HFFc6 (cell line): ENCODE measurements around the gene MAGI1. TPM values are rescaled to one million over a fixed set of nuclear protein-coding genes. Genes with fewer than 3 reads are reported as not detected.

ENCODE experiments used
- DNase-seq: peaks from one replicate; pipeline ENCODE4 v3.0.0-alpha.2; 2018
- H3K27ac Mint-ChIP-seq: 2 replicates; pipeline ENCODE4 v1.8.0; 2020; ENCODE audit warnings: mild to moderate bottlenecking, mixed read lengths
- H3K27me3 Mint-ChIP-seq: 2 replicates; pipeline ENCODE4 v1.8.0; 2021; ENCODE audit warnings: mild to moderate bottlenecking, moderate library complexity, mixed read lengths; ENCODE audit not compliant: insufficient read depth
- H3K36me3 Mint-ChIP-seq: 2 replicates; pipeline ENCODE4 v1.8.0; 2021; ENCODE audit warnings: low read depth, mixed read lengths
- H3K4me1 Mint-ChIP-seq: 2 replicates; pipeline ENCODE4 v1.8.0; 2020; ENCODE audit warnings: low read depth, mixed read lengths
- H3K4me3 Mint-ChIP-seq: 2 replicates; pipeline ENCODE4 v1.8.0; 2020; ENCODE audit warnings: mild to moderate bottlenecking, moderate library complexity, mixed read lengths
- H3K9me3 Mint-ChIP-seq: 2 replicates; pipeline ENCODE4 v1.8.0; 2020; ENCODE audit warnings: mild to moderate bottlenecking, mixed read lengths
- total RNA-seq, 6 experiments: library from RNA; stranded (reverse); fragmentation: NEBNext Ultra II Directional; extraction: Animal tissue kit (Norgen Biotek cat#: 25700); gene quantifications; 2 replicates in 1 of 6; 3 replicates in 5 of 6; pipeline ENCODE4 v1.2.3, GENCODE V29; 2021
- TF ChIP-seq, protein P1 (sequence below): fragments of 200-600 bp; sonication (generic); IDR thresholded peaks from 2 replicates; pipeline ENCODE4 v1.5.0; 2021; ENCODE audit warnings: antibody characterized with exemption, mild to moderate bottlenecking

MAGI1 gene
- total RNA-seq, 6 experiments from 2014 or later, result 21.1 to 30.5 (median 22.4) TPM

DNA sequence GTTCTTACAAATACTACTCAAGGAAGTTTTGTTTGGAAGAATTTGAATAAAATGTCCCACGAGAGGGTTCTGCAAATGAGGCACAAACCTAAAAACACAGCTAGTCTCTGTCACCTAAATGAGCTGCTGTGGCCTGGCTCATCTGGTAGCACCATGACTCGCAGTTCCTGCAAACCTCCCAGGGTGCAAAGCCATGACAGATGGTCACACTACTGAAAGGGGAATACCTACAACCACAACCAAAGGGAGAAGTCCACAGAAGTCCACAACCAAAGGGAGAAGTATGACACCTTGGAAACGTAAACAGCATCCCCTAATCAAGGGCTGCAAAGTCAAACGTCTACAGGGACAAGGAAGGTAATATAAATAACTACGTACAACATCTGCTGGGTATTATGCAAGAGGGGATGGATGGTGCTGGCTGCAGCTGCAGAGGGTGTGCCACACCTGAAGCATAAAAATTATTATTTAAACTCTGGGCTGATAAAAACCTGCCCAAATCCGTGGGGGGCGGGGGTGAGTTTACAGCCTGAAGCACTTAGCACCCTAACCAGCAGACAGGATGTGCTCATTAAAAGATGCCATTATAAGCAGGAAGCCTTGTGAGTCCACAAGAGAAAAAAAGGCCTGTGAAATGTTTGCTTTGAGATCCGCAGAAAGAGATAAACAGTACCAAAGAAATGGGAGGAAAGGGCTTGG is 184.0 kb downstream of the MAGI1 start:
- Mint-ChIP-seq H3K27me3 (peaks cover 2% of the 10 kb centered on the region; the same call in 1 of the 2 replicates), H3K4me1 (peaks cover 56% of the 10 kb centered on the region), H3K27ac (peak overlapping the region; percentile 51; the same call in 1 of the 2 replicates), H3K4me3 (peak overlapping the region; percentile 38; the same call in 1 of the 2 replicates), H3K9me3 (no peaks in the 10 kb centered on the region), H3K36me3 (no peaks in the 10 kb centered on the region)
- TF ChIP-seq, protein P1, sequence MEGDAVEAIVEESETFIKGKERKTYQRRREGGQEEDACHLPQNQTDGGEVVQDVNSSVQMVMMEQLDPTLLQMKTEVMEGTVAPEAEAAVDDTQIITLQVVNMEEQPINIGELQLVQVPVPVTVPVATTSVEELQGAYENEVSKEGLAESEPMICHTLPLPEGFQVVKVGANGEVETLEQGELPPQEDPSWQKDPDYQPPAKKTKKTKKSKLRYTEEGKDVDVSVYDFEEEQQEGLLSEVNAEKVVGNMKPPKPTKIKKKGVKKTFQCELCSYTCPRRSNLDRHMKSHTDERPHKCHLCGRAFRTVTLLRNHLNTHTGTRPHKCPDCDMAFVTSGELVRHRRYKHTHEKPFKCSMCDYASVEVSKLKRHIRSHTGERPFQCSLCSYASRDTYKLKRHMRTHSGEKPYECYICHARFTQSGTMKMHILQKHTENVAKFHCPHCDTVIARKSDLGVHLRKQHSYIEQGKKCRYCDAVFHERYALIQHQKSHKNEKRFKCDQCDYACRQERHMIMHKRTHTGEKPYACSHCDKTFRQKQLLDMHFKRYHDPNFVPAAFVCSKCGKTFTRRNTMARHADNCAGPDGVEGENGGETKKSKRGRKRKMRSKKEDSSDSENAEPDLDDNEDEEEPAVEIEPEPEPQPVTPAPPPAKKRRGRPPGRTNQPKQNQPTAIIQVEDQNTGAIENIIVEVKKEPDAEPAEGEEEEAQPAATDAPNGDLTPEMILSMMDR, result no peak
- peak; percentile 22 for DNase-seq

DNA sequence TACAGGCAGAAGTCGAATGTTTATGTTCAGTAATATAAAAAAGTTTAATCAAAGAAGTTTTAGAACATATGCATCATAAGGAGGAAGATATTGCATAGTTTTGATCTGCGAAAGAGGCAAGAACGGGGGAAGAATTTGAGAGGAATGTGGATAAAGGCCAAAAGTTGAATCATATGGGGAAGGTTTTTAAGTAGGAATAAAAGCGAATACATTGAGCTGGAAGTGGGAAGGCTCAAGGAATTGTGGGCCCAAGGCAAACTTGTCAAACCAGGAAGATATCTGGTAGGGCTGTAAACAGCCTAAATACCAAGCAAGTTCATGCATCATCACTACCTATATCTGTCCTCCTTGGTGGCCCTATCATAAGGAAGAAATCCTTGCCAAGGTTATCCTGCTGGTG is 186.9 kb downstream of the MAGI1 start:
- Mint-ChIP-seq H3K27ac (peak overlapping the region; percentile 80), H3K36me3 (no peaks in the 10 kb centered on the region), H3K4me3 (peak overlapping the region; percentile 72), H3K27me3 (peaks cover under 1% of the 10 kb centered on the region; the same call in 1 of the 2 replicates), H3K4me1 (peaks cover 70% of the 10 kb centered on the region), H3K9me3 (no peaks in the 10 kb centered on the region)
- TF ChIP-seq, protein P1, result no peak
- DNase-seq, result peak; percentile 66

DNA sequence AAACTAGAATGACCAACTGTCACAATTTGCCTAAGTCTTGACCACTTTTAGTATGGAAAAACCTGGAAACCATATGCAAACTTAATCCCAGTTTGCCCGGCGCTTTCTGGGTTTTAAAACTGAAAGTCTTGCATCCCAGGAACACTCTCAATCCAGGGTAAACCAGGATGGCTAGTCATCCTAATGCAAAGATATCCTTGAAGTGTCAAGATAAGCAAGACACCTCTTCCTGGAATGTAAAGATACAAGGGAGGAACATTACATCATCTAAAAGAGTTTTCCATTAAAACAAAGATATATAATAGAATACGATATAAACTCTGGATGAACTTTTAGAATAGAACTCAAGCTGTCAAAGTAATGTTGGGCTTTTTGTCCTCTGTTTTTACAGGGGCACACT is 188.5 kb downstream of the MAGI1 start:
- H3K4me3 Mint-ChIP-seq, result no peak overlapping the region
- peaks cover 63% of the 10 kb centered on the region for H3K4me1 Mint-ChIP-seq
- TF ChIP-seq, protein P1, result no peak
- DNase-seq, result no peak
- no peaks in the 10 kb centered on the region for H3K36me3 Mint-ChIP-seq
- H3K27me3 Mint-ChIP-seq, result no peaks in the 10 kb centered on the region
- H3K9me3 Mint-ChIP-seq, result no peaks in the 10 kb centered on the region
- no peak overlapping the region for H3K27ac Mint-ChIP-seq

- Mint-ChIP-seq H3K27ac (no peak overlapping the region), H3K4me3 (no peak overlapping the region), H3K27me3 (no peaks in the 10 kb centered on the region), H3K36me3 (peaks cover 10% of the 10 kb centered on the region), H3K9me3 (no peaks in the 10 kb centered on the region; the same call in 1 of the 2 replicates), H3K4me1 (peaks cover 56% of the 10 kb centered on the region)
- TF ChIP-seq, protein P1, result no peak
- DNase-seq, result no peak
Measured at GRCh38 chr3:65848024-65848423, 190.7 kb downstream of the MAGI1 start.

DNA sequence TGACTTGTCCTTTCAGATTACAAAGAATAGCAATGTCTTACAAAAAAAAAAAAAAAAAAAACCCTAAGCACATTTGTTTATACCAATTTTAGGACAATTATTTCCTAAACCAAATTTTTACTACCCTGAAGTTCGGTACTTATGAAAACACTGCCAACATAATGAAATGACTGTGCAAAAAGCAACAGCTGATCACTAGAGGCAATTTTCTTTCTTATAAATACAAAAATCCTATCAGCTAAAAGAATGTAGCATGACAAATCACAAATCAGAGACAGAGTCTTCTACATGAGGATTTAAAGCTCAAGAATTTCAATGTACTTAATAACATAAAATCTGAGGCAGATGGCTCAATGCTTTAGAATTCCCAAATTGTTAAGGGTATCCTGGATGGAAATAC is 191.8 kb downstream of the MAGI1 start:
- Mint-ChIP-seq H3K4me3 (no peak overlapping the region), H3K4me1 (peaks cover 50% of the 10 kb centered on the region), H3K27ac (peak overlapping the region; percentile 40), H3K9me3 (no peaks in the 10 kb centered on the region; the same call in 1 of the 2 replicates), H3K36me3 (peaks cover 15% of the 10 kb centered on the region), H3K27me3 (no peaks in the 10 kb centered on the region)
- TF ChIP-seq, protein P1, result no peak
- peak; percentile 25 for DNase-seq
